OCI-LY7 (cell line): Measurements from ENCODE around the gene ULBP3. TPM values are rescaled to one million over a fixed set of nuclear protein-coding genes. Genes with fewer than 3 reads are reported as not detected.
"Not testable (repeated sequence)": the region's sequence is repeated elsewhere in the genome, so short reads cannot be mapped to it uniquely, and the experiment has no call there.

Experiments
- BruUV-seq: library from RNA; stranded (reverse); fragments of 400-500 nt; replicated peaks from 2 replicates; lab custom pipeline; 2021; lab: Mats Ljungman, UMichigan
- CTCF ChIA-PET: fragments of 300-600 bp; sonication (Branson Sonifier 250); formaldehyde crosslinking; loops from one replicate; lab custom pipeline; 2022; ENCODE audit warnings: antibody characterized with exemption; ENCODE audit not compliant: unreplicated experiment; lab: Charles Lee
- POLR2A ChIA-PET: fragments of 300-600 bp; sonication (Branson Sonifier 250); formaldehyde crosslinking; loops from one replicate; lab custom pipeline; 2022; ENCODE audit warnings: antibody characterized with exemption; lab: Charles Lee
- DNase-seq: peaks from one replicate; pipeline ENCODE4 v3.0.0-alpha.2; 2015; ENCODE audit warnings: low spot score
- H2AFZ ChIP-seq: fragments of 200-600 bp; sonication (generic), shearing (Covaris generic); 2 replicates; pipeline ENCODE4 v1.6.1; 2014; ENCODE audit warnings: mild to moderate bottlenecking, antibody characterized with exemption, low read length, moderate library complexity
- H3K27ac ChIP-seq: fragments of 200-600 bp; sonication (generic); 2 replicates; pipeline ENCODE4 v1.5.1; 2014; ENCODE audit warnings: mixed run types, low read depth, mild to moderate bottlenecking, moderate library complexity, low read length, inconsistent platforms; ENCODE audit not compliant: poor library complexity, severe bottlenecking
- H3K36me3 ChIP-seq: fragments of 200-600 bp; sonication (generic); 2 replicates; pipeline ENCODE4 v1.6.1; 2014; ENCODE audit warnings: mild to moderate bottlenecking, antibody characterized with exemption, low read length, moderate library complexity, mixed read lengths; ENCODE audit not compliant: insufficient read depth
- H3K4me1 ChIP-seq: fragments of 200-600 bp; sonication (generic); 2 replicates; pipeline ENCODE4 v1.5.1; 2014; ENCODE audit warnings: mild to moderate bottlenecking, low read length; ENCODE audit not compliant: insufficient read depth, poor library complexity, severe bottlenecking
- H3K4me2 ChIP-seq: fragments of 200-600 bp; sonication (generic); 2 replicates; pipeline ENCODE4 v1.6.1; 2014; ENCODE audit warnings: mild to moderate bottlenecking, low read length
- H3K4me3 ChIP-seq: fragments of 200-600 bp; sonication (generic); 2 replicates; pipeline ENCODE4 v1.5.1; 2014; ENCODE audit warnings: mild to moderate bottlenecking, low read depth, low read length; ENCODE audit not compliant: poor library complexity, severe bottlenecking
- H3K79me2 ChIP-seq: fragments of 200-600 bp; sonication (generic); 2 replicates; pipeline ENCODE4 v1.6.1; 2016; ENCODE audit warnings: low read depth, mild to moderate bottlenecking, low read length, moderate library complexity, mixed read lengths; ENCODE audit not compliant: insufficient read depth
- H3K9me2 ChIP-seq: fragments of 200-600 bp; sonication (generic); 2 replicates; pipeline ENCODE4 v1.6.1; 2016; ENCODE audit warnings: mild to moderate bottlenecking, low read length, mixed read lengths; ENCODE audit not compliant: insufficient read depth
- H3K9me3 ChIP-seq: fragments of 200-600 bp; sonication (generic); 2 replicates; pipeline ENCODE4 v1.6.1; 2014; ENCODE audit warnings: mild to moderate bottlenecking, mixed run types, low read length, mixed read lengths
- H4K20me1 ChIP-seq: fragments of 200-600 bp; sonication (generic); 2 replicates; pipeline ENCODE4 v1.6.1; 2014; ENCODE audit warnings: mild to moderate bottlenecking, antibody characterized with exemption, low read length, moderate library complexity, mixed read lengths; ENCODE audit not compliant: insufficient read depth
- EZH2phosphoT487 ChIP-seq: fragments of 200-600 bp; sonication (generic); IDR thresholded peaks from 2 replicates; pipeline ENCODE4 v1.6.1; 2018; ENCODE audit warnings: low read depth, borderline replicate concordance, mild to moderate bottlenecking, mixed run types, antibody characterized with exemption, low read length, moderate library complexity, mixed read lengths
- intact Hi-C: fragments of 100-400 bp; cut with micrococcal nuclease; formaldehyde crosslinking; loops from one replicate; pipeline ENCODE4 v1.10.0; 2022; ENCODE audit not compliant: unreplicated experiment
- total RNA-seq, 2 experiments: library from RNA; depleted of rRNA in 1 of 2; stranded (reverse); fragments of >200 nt in 1 of 2; shearing (Covaris generic) in 1 of 2; gene quantifications; 2 replicates each; pipeline ENCODE4 v1.2.3, GENCODE V29; 2014 to 2022
- TF ChIP-seq, protein P1 (sequence below): fragments of 200-600 bp; sonication (generic); conservative IDR thresholded peaks from 2 replicates; pipeline ENCODE4 v1.5.1; 2014; ENCODE audit warnings: mild to moderate bottlenecking, antibody characterized with exemption, low read length, moderate library complexity, mixed read lengths

Gene ULBP3
- total RNA-seq, 2 experiments from 2014 or later = 3.5 to 4.3 TPM

DNA sequence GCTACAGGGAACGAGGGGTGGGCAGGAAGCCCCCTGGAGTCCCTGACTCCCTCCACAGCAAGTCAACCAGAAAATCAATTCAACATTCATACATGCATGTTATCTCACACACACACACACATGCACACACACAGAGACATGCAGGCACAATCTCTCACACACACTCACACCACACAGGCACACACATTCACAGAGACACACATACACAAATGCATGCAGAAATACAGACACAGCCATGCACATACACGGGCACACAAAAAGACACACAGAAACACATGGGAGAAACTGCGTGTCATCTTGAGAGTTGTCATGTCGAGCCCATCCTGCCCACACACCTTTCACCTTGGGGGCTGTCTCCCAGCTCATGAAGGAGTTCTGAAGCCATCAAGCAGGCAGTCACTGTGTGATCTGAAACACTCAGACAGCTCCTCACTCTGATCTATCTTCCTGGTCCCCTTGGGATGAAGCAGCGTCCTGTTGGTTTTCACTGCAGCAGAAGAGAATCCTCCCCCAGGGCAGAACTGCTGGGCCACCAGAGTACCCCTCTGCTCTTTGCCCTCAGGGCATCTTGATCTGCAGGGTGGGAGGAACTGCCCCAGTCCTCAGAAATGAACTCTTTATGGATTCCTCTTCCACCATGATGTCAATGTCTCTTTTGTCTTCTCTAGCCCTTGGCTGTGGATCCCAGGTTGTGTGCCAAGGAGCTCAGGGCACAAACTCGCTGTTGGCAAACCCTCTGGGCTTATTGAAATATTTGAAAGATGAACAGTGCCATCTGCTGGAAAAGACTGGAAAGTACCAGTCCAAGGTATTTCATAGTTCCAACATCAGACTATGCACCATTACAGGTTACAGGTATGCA is 52.4 kb downstream of the ULBP3 start:
- H3K4me2 ChIP-seq = no peak overlapping the region
- H3K9me3 ChIP-seq = no peaks in the 10 kb centered on the region
- intact Hi-C loops = loop anchor here (1.0 to 2.0 kb wide), 3 partner anchors 82 to 319 kb away; no protein-coding TSS in a partner anchor
- ChIA-PET POLR2A (interaction anchor here (0.5 to 0.6 kb wide), 2 partner anchors 63 to 314 kb away, joined by 3 to 5 read pairs; no protein-coding TSS in a partner anchor), CTCF (no interaction called here)
- no peaks in the 10 kb centered on the region for H3K79me2 ChIP-seq
- H3K4me3 ChIP-seq = no peak overlapping the region
- H2AFZ ChIP-seq = no peak overlapping the region
- H3K27ac ChIP-seq = no peak overlapping the region
- DNase-seq = peak; percentile 76
- H4K20me1 ChIP-seq = no peaks in the 10 kb centered on the region
- no TSS peak for BruUV-seq
- H3K9me2 ChIP-seq = no peaks in the 10 kb centered on the region
- no peaks in the 10 kb centered on the region for H3K36me3 ChIP-seq
- no peaks in the 10 kb centered on the region for H3K4me1 ChIP-seq
- TF ChIP-seq EZH2phosphoT487 = no peak
- TF ChIP-seq, protein P1, sequence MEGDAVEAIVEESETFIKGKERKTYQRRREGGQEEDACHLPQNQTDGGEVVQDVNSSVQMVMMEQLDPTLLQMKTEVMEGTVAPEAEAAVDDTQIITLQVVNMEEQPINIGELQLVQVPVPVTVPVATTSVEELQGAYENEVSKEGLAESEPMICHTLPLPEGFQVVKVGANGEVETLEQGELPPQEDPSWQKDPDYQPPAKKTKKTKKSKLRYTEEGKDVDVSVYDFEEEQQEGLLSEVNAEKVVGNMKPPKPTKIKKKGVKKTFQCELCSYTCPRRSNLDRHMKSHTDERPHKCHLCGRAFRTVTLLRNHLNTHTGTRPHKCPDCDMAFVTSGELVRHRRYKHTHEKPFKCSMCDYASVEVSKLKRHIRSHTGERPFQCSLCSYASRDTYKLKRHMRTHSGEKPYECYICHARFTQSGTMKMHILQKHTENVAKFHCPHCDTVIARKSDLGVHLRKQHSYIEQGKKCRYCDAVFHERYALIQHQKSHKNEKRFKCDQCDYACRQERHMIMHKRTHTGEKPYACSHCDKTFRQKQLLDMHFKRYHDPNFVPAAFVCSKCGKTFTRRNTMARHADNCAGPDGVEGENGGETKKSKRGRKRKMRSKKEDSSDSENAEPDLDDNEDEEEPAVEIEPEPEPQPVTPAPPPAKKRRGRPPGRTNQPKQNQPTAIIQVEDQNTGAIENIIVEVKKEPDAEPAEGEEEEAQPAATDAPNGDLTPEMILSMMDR = peak; percentile 79

DNA sequence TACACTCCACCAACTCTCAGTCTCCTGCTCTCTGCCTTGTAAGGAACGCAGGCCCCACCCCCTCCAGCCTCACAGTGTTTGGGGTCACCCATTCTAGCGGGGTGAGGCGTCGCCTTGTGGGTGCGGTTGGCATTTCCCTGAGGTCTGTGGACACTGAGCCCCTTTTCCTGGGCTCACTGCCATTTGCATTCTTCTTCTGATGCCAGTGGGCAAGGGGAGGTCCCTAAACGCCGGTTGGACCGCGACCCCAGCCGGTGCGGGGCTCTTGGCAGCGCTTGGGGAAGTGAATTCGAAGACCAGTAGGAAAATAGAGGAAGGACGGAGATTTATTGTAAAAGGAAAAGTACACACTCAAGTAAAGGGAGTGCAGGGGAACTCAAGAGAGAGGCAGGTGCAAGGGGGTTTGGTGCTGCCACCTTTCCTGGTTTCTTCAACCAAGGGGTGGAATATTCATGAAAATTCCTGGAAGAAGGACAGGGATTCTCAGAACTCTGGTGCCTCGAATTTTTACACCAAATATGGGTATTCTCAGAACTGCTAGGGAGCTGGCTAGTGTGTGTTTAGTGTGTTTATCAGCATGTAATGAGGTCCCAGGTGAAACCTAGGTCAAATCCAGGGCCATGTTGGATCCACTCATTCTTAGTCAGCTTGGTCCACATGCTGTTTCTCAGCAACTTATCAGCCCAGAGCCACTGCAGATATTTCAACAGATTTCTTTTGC is 53.5 kb downstream of the ULBP3 start:
- not testable (repeated sequence) for BruUV-seq

DNA sequence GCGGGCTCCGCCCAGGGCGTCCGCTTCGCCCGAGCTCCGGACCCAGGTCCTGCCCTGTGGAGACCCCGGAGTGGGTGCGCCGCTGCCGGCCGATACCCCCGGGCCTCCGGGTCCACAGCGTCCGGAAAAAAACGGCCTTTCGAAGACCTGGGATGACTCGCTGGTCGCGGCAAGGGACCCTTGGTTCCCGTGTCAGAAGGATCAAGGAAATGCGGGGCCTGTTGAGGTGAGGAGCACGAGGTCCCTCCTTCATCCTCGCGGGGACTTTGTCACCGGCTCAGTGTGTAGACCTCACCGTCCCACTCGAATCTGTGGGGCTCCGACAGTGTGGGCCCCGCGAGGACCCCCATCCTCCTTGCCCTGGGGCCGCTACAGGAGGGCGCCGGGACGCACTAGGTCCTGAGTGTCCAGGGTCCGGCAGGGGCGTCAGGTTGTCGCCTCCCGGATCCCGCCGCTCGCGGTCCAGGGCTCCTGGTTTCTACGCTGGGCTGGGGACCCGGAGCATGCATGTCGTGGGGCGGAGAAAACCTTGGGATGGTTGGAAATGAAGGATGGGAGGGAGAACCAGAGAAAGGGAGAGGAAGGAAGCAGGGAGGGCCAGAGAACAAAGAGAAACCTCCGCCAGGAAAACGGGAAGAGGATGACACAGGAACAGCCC is 54.2 kb downstream of the ULBP3 start:
- DNase-seq, H3K9me2 ChIP-seq, H2AFZ ChIP-seq, intact Hi-C loops, H3K27ac ChIP-seq, POLR2A ChIA-PET, H3K9me3 ChIP-seq, H3K36me3 ChIP-seq, H3K4me1 ChIP-seq, CTCF ChIA-PET, H3K79me2 ChIP-seq, BruUV-seq, H3K4me3 ChIP-seq, H3K4me2 ChIP-seq, H4K20me1 ChIP-seq: not testable (repeated sequence)

More for the DNA sequence above, 53.5 kb downstream of the ULBP3 start:
- H3K9me3 ChIP-seq, H3K4me2 ChIP-seq, H3K9me2 ChIP-seq, H3K36me3 ChIP-seq, H3K27ac ChIP-seq, H3K4me3 ChIP-seq, DNase-seq, H2AFZ ChIP-seq, H4K20me1 ChIP-seq, POLR2A ChIA-PET, H3K4me1 ChIP-seq, H3K79me2 ChIP-seq, CTCF ChIA-PET: not testable (repeated sequence)
- intact Hi-C loops = loop anchor here (2.0 kb wide), 1 partner anchor 175 kb away; no protein-coding TSS in a partner anchor

DNA sequence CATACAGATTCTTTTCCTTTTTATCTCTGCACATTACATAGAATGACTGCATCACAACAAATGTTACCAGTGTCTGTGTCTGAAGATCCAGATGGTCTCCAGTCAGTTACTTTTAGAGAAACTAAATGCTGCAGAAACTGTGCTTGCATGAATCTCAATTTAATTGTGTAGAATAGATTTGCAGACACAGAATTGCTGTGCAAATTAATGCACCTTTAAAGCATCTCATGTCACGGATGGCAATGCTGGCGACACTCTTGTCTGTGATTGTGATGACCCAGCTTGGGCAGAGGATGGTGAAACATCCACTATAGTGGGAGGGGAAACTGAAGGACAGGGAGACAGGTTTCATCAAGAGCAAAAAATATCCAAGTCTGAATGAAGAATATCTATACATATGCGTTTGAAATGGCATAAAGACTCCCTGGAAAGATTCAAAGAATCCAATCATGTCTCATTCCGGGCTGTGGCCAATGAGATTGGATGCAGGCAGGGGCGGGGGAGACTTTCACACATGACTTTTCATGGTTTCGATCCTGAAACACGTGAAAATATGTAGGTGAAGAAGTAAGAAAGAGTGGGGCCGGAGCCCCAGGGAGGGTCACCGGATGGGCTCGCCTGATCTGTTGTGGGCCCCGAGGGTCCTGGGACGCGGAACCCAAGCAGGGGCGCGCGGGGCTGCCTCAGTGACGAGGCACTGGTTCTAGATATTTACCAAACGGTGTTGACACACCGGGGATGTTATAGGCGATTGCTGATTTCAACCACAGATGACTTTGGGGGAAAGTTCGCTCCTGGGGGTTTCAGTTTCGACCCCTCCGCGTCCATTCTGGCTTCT is 54.9 kb downstream of the ULBP3 start:
- H3K36me3 ChIP-seq, POLR2A ChIA-PET, H3K4me2 ChIP-seq, CTCF ChIA-PET, BruUV-seq, DNase-seq, H3K9me2 ChIP-seq, H3K27ac ChIP-seq, H4K20me1 ChIP-seq, H2AFZ ChIP-seq, H3K4me3 ChIP-seq, intact Hi-C loops, H3K4me1 ChIP-seq, H3K9me3 ChIP-seq, H3K79me2 ChIP-seq: not testable (repeated sequence)
